Cerebellar nuclear complex (tissue), 1 donor: ENCODE data around the gene WNT3A.

Experiments
- DNase-seq, 2 experiments: peaks; one replicate each; lab custom pipeline; 2025; lab: John Stamatoyannopoulos, UW

The WNT3A gene

DNA sequence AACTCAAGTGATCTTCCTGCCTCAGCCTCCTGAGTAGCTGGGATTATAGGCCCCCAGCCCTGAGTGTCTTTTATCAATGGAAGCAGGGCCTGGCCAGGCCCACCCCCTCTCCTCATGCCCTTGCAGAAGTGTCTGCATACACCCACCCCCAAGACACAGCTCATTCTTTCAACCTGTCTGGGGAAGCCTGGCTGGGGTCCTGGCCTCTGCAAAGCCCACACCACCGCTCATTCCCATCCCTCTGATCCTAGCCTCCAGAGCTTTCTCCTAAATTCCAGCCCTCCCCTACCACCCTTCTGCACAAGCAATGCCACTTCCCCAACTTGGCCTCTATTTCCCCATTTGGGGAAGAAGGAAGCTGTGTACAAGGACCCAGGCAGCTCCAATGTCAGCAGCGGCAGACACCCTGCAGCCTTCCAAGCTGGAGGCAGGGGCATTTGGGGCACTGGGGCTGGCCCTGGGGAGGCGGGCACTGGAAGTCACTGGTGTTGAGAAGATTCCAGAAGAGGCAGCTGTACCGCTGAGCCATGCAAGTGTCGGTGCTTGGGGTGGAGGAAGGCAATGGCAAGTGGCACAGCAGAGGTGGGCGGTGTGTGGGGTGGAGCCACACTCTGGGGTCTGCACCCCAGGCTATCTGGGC lies 42.0 kb downstream of the WNT3A start:
- no peak for DNase-seq

GRCh38 chr1:228050571-228051231 lies 43.9 kb downstream of the WNT3A start:
- no peak for DNase-seq

- DNase-seq, result no peak
These were observed 51.6 kb downstream of the WNT3A start for GRCh38 chr1:228058172-228058948.

DNA sequence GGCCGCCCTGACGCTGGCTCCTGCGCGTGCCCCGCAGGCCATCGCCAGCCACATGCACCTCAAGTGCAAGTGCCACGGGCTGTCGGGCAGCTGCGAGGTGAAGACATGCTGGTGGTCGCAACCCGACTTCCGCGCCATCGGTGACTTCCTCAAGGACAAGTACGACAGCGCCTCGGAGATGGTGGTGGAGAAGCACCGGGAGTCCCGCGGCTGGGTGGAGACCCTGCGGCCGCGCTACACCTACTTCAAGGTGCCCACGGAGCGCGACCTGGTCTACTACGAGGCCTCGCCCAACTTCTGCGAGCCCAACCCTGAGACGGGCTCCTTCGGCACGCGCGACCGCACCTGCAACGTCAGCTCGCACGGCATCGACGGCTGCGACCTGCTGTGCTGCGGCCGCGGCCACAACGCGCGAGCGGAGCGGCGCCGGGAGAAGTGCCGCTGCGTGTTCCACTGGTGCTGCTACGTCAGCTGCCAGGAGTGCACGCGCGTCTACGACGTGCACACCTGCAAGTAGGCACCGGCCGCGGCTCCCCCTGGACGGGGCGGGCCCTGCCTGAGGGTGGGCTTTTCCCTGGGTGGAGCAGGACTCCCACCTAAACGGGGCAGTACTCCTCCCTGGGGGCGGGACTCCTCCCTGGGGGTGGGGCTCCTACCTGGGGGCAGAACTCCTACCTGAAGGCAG lies 52.3 kb downstream of the WNT3A start:
- DNase-seq, result no peak

DNA sequence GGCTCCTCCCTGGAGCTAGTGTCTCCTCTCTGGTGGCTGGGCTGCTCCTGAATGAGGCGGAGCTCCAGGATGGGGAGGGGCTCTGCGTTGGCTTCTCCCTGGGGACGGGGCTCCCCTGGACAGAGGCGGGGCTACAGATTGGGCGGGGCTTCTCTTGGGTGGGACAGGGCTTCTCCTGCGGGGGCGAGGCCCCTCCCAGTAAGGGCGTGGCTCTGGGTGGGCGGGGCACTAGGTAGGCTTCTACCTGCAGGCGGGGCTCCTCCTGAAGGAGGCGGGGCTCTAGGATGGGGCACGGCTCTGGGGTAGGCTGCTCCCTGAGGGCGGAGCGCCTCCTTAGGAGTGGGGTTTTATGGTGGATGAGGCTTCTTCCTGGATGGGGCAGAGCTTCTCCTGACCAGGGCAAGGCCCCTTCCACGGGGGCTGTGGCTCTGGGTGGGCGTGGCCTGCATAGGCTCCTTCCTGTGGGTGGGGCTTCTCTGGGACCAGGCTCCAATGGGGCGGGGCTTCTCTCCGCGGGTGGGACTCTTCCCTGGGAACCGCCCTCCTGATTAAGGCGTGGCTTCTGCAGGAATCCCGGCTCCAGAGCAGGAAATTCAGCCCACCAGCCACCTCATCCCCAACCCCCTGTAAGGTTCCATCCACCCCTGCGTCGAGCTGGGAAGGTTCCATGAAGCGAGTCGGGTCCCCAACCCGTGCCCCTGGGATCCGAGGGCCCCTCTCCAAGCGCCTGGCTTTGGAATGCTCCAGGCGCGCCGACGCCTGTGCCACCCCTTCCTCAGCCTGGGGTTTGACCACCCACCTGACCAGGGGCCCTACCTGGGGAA lies 53.0 kb downstream of the WNT3A start:
- DNase-seq, result no peak

DNA sequence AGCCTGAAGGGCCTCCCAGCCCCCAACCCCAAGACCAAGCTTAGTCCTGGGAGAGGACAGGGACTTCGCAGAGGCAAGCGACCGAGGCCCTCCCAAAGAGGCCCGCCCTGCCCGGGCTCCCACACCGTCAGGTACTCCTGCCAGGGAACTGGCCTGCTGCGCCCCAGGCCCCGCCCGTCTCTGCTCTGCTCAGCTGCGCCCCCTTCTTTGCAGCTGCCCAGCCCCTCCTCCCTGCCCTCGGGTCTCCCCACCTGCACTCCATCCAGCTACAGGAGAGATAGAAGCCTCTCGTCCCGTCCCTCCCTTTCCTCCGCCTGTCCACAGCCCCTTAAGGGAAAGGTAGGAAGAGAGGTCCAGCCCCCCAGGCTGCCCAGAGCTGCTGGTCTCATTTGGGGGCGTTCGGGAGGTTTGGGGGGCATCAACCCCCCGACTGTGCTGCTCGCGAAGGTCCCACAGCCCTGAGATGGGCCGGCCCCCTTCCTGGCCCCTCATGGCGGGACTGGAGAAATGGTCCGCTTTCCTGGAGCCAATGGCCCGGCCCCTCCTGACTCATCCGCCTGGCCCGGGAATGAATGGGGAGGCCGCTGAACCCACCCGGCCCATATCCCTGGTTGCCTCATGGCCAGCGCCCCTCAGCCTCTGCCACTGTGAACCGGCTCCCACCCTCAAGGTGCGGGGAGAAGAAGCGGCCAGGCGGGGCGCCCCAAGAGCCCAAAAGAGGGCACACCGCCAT lies 53.8 kb downstream of the WNT3A start:
- no peak for DNase-seq

- no peak for DNase-seq
These were observed 54.8 kb downstream of the WNT3A start for GRCh38 chr1:228061411-228062084.

GRCh38 chr1:228062085-228062791 lies 55.4 kb downstream of the WNT3A start:
- DNase-seq, result no peak

DNA sequence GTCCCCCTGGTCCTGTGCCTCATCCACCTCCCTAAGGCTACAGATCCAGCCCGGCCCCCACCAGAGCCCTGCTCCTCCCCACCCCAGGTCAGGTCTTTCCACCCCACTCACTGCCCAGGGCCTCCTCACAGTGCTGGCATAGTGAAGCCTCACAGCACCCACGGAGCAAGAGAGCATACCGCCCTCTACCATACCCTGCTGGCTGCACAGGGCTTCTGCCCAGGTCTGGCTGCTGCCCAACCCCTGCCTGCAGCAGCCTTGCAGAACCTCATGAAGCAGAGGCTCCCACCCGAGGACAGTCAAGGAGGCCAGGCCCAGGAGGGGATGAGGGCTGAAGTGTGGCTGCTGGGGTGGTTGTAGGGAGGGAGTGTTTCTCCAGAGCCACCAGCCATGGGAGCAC lies 56.0 kb downstream of the WNT3A start:
- no peak for DNase-seq

DNA sequence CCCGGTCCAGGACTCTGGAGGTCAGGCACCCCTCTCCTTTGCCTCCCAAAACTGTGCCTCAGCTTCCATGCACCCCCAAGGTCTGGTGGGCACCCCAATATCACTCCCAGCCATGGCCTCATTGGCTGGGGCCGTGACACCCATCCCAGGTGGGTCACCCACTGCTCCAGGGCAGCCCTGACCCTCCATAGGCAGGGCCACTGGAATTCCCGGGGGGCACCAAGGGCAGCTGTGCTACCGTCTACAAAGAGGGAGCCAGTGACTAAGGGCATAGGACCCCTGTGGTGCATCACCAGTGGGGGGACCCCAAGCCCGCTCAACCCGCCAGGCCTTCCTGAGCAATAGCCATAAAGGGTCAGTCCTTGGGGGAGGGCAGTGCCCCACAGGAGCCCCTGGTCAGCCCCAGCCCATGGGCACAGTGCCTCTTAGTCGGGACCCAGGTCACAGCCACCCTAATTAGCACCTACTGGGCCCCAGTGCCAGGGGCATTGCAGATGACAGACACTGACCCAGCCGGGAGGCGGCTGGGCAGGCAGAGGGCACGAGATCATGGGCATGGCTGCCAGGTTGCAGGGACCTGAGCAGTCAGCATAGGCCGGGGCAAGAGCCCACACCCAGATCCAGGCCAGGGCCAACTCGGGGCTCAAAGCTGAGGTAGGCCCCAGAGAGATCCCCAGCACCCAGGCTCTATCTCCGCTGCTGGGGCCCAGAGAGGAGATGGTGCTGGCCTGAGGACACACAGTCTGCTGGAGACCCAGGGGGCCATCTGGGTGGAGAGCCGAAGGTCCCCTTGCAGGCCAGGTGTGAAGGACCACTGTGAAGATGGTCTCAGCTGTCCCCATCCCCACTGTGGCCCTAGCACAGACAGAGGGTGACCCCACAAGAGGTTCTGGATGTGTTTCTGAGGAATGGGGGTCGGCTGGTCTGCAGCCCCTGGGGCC lies 56.7 kb downstream of the WNT3A start:
- no peak for DNase-seq

- no peak for DNase-seq
These were observed 57.5 kb downstream of the WNT3A start for GRCh38 chr1:228064296-228064695.

DNA sequence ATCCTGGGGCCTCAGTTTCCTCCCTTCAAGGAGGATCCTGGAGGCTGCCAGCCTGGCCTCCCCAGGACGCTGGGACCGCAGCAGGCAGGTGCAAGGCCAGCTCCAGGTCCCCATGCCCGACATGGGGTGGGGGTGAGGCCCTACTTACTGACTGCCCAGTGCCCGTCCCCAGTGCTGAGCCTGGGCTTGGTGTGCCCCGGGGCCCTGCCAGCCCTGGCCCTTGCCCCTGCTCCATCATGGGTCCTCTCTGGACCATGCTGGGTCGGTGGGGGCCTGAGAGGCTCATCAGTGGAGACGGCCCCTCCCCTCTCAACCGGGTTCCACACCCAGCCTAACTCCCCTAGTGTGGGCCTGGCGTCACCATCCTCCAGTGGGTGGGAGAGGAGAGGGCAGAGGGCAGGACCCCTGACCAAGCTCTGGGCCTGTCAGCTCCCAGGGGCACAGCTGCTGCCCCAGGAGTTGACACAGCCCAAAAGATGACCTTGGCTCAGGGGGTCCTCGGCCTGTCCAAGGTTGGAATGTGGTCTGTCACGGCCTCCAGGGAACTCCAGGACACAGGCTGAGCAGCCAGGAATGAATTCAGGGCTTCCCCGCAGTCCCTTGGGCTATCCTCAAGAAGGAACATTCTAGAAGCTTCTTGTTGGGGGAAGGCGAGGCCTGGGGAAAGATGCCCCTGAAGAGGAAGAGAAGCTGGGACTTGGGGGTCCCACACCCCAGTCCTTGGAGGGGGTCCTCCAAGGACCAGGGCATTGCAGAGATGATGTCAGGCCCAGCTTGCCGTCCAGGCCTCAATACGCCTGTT lies 58.1 kb downstream of the WNT3A start:
- no peak for DNase-seq

GRCh38 chr1:228065543-228066347 lies 58.9 kb downstream of the WNT3A start:
- DNase-seq, result no peak

GRCh38 chr1:228066416-228066815 lies 59.6 kb downstream of the WNT3A start:
- no peak for DNase-seq

DNA sequence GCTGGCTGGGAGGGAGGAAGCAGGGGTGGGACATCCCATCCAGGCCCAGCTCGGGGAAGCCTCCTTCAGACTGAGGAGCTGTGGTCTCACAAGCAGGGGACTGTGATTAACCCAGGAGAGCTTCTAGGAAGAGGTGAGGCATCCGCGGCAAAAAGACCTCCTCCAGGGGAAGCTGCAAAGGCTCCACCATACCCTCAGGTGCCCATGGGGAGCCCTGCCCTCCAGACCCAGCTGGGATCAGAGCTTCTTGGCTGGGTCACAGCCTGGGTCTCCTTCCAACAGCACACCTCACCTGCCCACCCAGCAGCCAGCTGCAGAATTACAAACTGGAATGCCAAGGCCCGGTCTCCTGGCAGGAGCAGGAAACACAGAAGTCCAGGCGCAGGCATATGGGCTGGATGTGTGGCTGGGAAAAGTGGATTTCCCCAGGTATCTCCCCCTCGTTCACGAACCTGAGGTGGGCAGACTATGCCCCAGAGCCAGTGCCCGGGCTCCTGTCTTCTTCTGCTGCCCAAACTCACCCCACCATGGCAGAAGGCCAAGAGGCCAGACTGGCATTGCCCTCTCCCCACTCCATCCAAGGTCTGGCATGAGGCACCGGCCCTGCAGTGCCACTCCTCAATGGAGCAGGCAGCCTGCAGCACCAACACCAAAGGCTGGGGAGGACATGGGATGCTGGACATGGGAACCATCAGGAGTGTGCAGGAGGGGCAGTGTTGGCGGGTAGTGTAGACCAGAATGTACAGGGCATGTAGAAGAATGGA lies 60.3 kb downstream of the WNT3A start:
- DNase-seq, result no peak

DNA sequence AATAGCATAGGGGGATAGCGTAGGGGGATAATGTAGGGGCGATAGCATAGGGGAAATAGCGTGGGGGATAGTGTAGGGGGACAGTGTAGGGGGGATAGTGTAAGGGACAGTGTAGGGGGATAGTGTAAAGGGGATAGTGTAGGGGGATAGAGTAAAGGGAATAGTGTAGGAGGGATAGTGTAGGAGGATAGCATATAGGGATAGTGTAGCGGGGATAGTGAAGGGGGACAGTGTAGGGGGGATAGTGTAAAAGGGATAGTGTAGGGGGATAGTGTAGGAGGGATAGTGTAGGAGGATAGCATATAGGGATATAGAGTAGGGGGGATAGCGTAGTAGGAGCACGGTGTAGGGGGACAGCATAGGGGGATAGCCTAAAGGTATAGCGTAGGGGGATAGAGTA lies 61.6 kb downstream of the WNT3A start:
- no peak for DNase-seq
